ENCODE measurements around the gene ARL15.
"Not testable (repeated sequence)": the region's sequence is repeated elsewhere in the genome, so short reads cannot be mapped to it uniquely, and the experiment has no call there.

GRCh38 chr5:54353933-54354564 lies 43.7 kb upstream of the ARL15 start:
- TF ChIP-seq CTCF, POLR2A (IDR thresholded peaks at IDR 0.05): not testable (repeated sequence)

All from esophagus squamous epithelium (tissue), 4 donors.